HepG2 (cell line): ENCODE measurements around the gene CPLANE2. TPM values are rescaled to one million over a fixed set of nuclear protein-coding genes. Genes with fewer than 3 reads are reported as not detected.

Experiments used
- ATAC-seq: fragments of 200-7000 bp; cut with Tn5 transposase; 3 replicates; pipeline ENCODE4 v1.9.1; 2020; ENCODE audit warnings: mild to moderate bottlenecking, moderate library complexity
- BruUV-seq: library from RNA; stranded (reverse); fragments of 400-500 nt; replicated peaks from 2 replicates; lab custom pipeline; 2021; lab: Mats Ljungman, UMichigan
- CTCF ChIA-PET: fragments of 300-600 bp; formaldehyde crosslinking; extraction: SDS; loops from one replicate; lab custom pipeline; 2021; ENCODE audit warnings: low total read pairs, inconsistent platforms, low intra/inter-chr PET ratio; lab: Yijun Ruan, JAX
- POLR2A ChIA-PET: fragments of 350-600 bp; sonication (Branson Sonifier 250); formaldehyde crosslinking; loops from one replicate; lab custom pipeline; 2020; ENCODE audit warnings: antibody characterized with exemption, inconsistent platforms; lab: Yijun Ruan, JAX
- DNase-seq: peaks from one replicate; pipeline ENCODE4 v3.0.0-alpha.2; 2015; ENCODE audit warnings: low spot score
- FAIRE-seq: peaks from 3 replicates; lab custom pipeline; 2011; peaks lifted over from hg19 to GRCh38; lab: Jason Lieb, UNC
- H2AFZ ChIP-seq: one replicate; pipeline ENCODE4 v1.6.1; 2011; ENCODE audit warnings: low read length, inconsistent platforms
- H3K27ac ChIP-seq: fragments of 300-600 bp; 3 replicates; pipeline ENCODE4 v1.8.0; 2011; ENCODE audit warnings: mixed run types, mild to moderate bottlenecking, mixed read lengths, low read length, inconsistent platforms; ENCODE audit not compliant: insufficient read depth; ENCODE audit errors: extremely low read length
- H3K27me3 ChIP-seq, 2 experiments: fragments of 200-600 bp in 1 of 2; 2 replicates in 1 of 2; 3 replicates in 1 of 2; pipeline versions ENCODE4 v1.6.0 to v1.8.0; 2011; ENCODE audit warnings: low read length in 2 of 2, mild to moderate bottlenecking in 2 of 2, moderate library complexity in 2 of 2, inconsistent platforms in 1 of 2; ENCODE audit not compliant: insufficient read depth in 2 of 2, control insufficient read depth in 1 of 2
- H3K36me3 ChIP-seq, 2 experiments: fragments of 200-600 bp in 1 of 2; replicated peaks in 1 of 2; 2 replicates in 1 of 2; 3 replicates in 1 of 2; pipeline versions ENCODE4 v1.5.1 to v1.8.0; 2011; ENCODE audit warnings: low read length in 2 of 2, inconsistent platforms in 1 of 2; ENCODE audit not compliant: insufficient read depth in 2 of 2, control insufficient read depth in 1 of 2
- H3K4me1 ChIP-seq: 2 replicates; pipeline ENCODE4 v1.5.1; 2012; ENCODE audit warnings: low read length, inconsistent platforms; ENCODE audit not compliant: insufficient read depth
- H3K4me2 ChIP-seq: 2 replicates; pipeline ENCODE4 v1.6.0; 2011; ENCODE audit warnings: low read depth, low read length, inconsistent platforms
- H3K4me3 ChIP-seq, 3 experiments: fragments of 200-600 bp in 1 of 3; sonication (generic), shearing (Covaris generic) in 1 of 3; replicated peaks in 1 of 3; 2 replicates each; pipeline ENCODE4 v1.5.1; 2011 to 2016; ENCODE audit warnings: low read length in 3 of 3, inconsistent platforms in 2 of 3, low read depth in 2 of 3, mild to moderate bottlenecking in 2 of 3, control low read depth in 1 of 3, mixed read lengths in 1 of 3; ENCODE audit not compliant: insufficient read depth in 1 of 3
- H3K79me2 ChIP-seq: one replicate; pipeline ENCODE4 v1.6.1; 2011; ENCODE audit warnings: low read length, inconsistent platforms; ENCODE audit not compliant: insufficient read depth
- H3K9ac ChIP-seq: 2 replicates; pipeline ENCODE4 v1.6.0; 2011; ENCODE audit warnings: mild to moderate bottlenecking, low read depth, low read length, inconsistent platforms; ENCODE audit not compliant: insufficient read depth
- H3K9me3 ChIP-seq: 2 replicates; pipeline ENCODE4 v1.5.1; 2012; ENCODE audit warnings: mild to moderate bottlenecking, low read length
- H4K20me1 ChIP-seq: 2 replicates; pipeline ENCODE4 v1.6.0; 2011; ENCODE audit warnings: inconsistent platforms, mild to moderate bottlenecking, low read length, moderate library complexity; ENCODE audit not compliant: insufficient read depth
- MATR3 ChIP-seq: sonication (generic); formaldehyde crosslinking; IDR thresholded peaks from 2 replicates; pipeline ENCODE4 v1.4.0; 2020; ENCODE audit warnings: missing genetic modification reagents
- MYC ChIP-seq: sonication (generic); formaldehyde crosslinking; IDR thresholded peaks from 2 replicates; pipeline ENCODE4 v1.9.0; 2021; ENCODE audit warnings: missing genetic modification reagents, borderline replicate concordance
- NCOA2 ChIP-seq: sonication (generic); formaldehyde crosslinking; IDR thresholded peaks from 2 replicates; pipeline ENCODE4 v1.8.0; 2022; ENCODE audit warnings: inconsistent platforms
- ZNF280D ChIP-seq: sonication (generic); formaldehyde crosslinking; IDR thresholded peaks from 2 replicates; pipeline ENCODE4 v1.5.1; 2020; ENCODE audit warnings: mild to moderate bottlenecking, missing genetic modification reagents
- ZNF543 ChIP-seq: sonication (generic); formaldehyde crosslinking; IDR thresholded peaks from 2 replicates; pipeline ENCODE4 v1.4.0; 2020; ENCODE audit warnings: mild to moderate bottlenecking, missing genetic modification reagents
- WGBS: methylation state at CpG from one replicate; pipeline ENCODE4 v1.1.6; 2017; ENCODE audit warnings: low lambda C conversion rate; 5-methylcytosine and 5-hydroxymethylcytosine counted together
- in situ Hi-C: cut with HindIII; loops from 2 replicates; pipeline ENCODE4 v1.10.0; 2017; ENCODE audit warnings: low pct_unique_long_range_greater_than_20kb; ENCODE audit not compliant: extremely low pct_ligation_motif_present
- intact Hi-C: fragments of 100-400 bp; cut with micrococcal nuclease; formaldehyde crosslinking; loops from one replicate; pipeline ENCODE4 v1.10.0; 2022; ENCODE audit not compliant: unreplicated experiment
- polyA plus RNA-seq, 8 experiments: library from polyadenylated mRNA; depleted of rRNA in 3 of 8; stranded (reverse) in 7 of 8; unstranded in 1 of 8; fragments of >200 nt; fragmentation: Illumina TruSeq in 4 of 8; extraction: Trizol in 4 of 8; gene quantifications; 2 replicates each; pipeline versions ENCODE4 v1.2.1 to v1.2.3, GENCODE V29; 2011 to 2016; ENCODE audit warnings: low read depth in 4 of 8, missing spikeins in 1 of 8, mixed read lengths in 1 of 8; ENCODE audit not compliant: insufficient read depth in 1 of 8
- total RNA-seq, 5 experiments: library from RNA; depleted of rRNA; stranded (reverse); fragments of >200 nt; fragmentation: Illumina TruSeq; extraction: Trizol; gene quantifications; 2 replicates each; pipeline ENCODE4 v1.2.3, GENCODE V29; 2016; ENCODE audit warnings: low read depth in 1 of 5
- TF ChIP-seq, protein P1 (sequence below): sonication (generic); formaldehyde crosslinking; IDR thresholded peaks from 2 replicates; pipeline ENCODE4 v1.5.1; 2020; ENCODE audit warnings: mild to moderate bottlenecking, missing genetic modification reagents, moderate library complexity

CPLANE2 gene
- total and polyA plus RNA-seq, 2 of the 13 experiments (the other 11 are each of a cell fraction or from before 2014, with no cell fraction given): 0.29 to 1.6 TPM

DNA sequence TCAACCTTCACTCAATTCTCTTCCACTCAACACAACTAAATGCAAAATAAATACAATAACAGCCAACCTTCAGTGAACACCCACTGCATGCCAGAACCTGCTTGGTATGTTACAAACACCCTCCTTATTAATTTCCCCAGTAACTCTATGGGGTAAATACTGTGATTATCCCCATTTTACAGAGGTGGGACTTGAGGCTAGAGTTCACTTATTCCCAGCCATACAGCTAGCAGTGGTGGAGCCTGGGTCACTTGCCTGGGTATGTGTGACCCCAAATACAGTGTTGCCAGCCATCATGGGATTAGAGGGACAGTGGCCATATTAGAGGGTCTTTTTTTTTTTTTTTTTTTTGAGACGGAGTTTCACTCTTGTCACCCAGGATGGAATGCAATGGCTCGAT lies 1.6 kb downstream of the CPLANE2 start (continued):
- TF ChIP-seq, protein P1, sequence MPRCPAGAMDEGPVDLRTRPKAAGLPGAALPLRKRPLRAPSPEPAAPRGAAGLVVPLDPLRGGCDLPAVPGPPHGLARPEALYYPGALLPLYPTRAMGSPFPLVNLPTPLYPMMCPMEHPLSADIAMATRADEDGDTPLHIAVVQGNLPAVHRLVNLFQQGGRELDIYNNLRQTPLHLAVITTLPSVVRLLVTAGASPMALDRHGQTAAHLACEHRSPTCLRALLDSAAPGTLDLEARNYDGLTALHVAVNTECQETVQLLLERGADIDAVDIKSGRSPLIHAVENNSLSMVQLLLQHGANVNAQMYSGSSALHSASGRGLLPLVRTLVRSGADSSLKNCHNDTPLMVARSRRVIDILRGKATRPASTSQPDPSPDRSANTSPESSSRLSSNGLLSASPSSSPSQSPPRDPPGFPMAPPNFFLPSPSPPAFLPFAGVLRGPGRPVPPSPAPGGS (CRISPR knock-in tag): no peak

DNA sequence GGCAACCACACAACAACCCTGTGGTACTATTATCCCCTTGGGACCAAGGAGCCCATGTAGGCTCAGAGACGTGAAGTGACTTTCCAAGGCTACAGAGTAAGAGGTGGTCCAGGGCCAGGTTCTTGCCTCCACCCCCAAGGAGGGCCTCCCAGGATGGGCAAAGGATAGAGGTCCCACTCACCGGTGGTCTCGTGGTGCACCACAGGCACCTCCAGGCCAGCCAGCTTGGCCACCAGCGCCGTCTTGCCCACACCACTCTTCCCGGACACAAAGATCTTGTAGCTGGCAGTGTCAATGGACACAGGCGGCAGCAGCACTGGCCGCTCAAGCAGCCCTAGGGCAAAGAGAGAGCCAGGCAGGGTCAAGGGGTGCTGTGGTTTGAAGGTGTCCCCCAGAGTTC lies 3.6 kb downstream of the CPLANE2 start:
- CTCF ChIA-PET: no interaction called here
- intact Hi-C loops: no loop called here

More for the DNA sequence above, 3.6 kb downstream of the CPLANE2 start:
- no TSS peak for BruUV-seq
- Histone ChIP-seq H3K27me3 (peaks cover 0 to 1% of the 10 kb centered on the region in 2 experiments; a peak in 1 of 5 replicates), H3K9ac (no peak overlapping the region), H3K4me2 (no peak overlapping the region), H3K27ac (no peak overlapping the region)
- POLR2A ChIA-PET: no interaction called here
- TF ChIP-seq NCOA2 (CRISPR knock-in tag) (no peak), ZNF280D (no peak), ZNF543 (CRISPR knock-in tag) (no peak), MYC (CRISPR knock-in tag) (no peak), MATR3 (no peak)
- TF ChIP-seq, all 625 proteins: peak for 0
- Histone ChIP-seq H3K4me3 (no peak overlapping the region), H3K9me3 (no peaks in the 10 kb centered on the region), H2AFZ (no peak overlapping the region), H3K36me3 (no peaks in the 10 kb centered on the region), H3K79me2 (no peaks in the 10 kb centered on the region), H3K4me1 (peaks cover 21% of the 10 kb centered on the region), H4K20me1 (no peaks in the 10 kb centered on the region)
- in situ Hi-C loops: no loop called here
- 100% methylated on average over 2 of the region's 8 CpGs for WGBS
- ATAC-seq: no peak
- no peak for FAIRE-seq
- DNase-seq: no peak
